GM18870 (cell line): ENCODE results near the gene AQP5.
"Not testable (repeated sequence)": the region's sequence is repeated elsewhere in the genome, so short reads cannot be mapped to it uniquely, and the experiment has no call there.

Experiments used
- ATAC-seq: cut with Tn5 transposase; IDR thresholded peaks from one replicate; pipeline ENCODE4 v1.9.1; 2021; ENCODE audit warnings: moderate library complexity; ENCODE audit not compliant: unreplicated experiment

Gene AQP5

DNA sequence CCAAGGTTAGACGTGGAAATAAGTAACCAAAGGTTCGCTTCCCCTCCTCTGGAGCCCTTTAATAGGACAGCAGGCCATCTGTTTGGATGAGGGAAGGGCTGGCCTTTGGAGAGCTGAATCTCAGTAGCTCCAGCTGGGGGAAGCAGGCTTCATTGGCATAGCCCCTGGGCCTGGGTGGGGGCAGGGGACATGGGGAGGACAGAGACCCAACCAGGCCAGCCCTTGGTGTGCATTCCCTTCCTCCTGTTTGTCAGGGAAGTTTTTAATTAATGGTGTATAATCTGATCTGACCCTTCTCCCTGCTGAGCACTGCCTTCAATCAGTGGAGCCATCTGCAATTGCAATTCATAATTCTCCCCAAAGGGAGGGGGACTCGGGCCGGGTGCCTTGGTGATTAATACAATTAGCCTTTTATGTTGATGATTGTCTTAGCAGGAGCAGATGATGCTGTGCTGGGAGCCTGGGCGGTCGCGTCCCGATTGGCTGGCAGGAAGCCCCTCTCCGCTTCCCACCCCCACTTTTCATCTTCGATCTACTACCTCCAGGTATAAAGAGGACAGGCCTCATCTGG, 17.4 kb downstream of the AQP5 start:
- no peak for ATAC-seq

DNA sequence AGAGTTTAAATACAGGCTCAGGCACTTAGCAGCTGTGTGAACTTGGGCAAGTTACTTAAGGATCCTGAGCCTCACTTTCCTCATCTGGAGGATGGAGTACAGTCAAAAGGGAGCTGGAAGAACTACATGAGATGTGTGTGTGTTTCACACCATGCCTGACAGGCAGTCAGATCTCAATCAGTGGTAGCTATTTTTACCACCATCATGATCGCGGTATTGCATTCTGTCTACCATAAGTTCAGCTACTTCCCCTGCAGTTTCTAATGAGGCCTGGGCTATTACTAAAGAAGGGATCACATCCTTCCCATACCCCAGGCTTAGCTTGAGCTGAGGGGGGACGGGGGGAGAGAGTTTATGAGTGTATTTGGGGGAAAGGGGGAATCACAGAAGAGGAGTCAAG, 18.1 kb downstream of the AQP5 start:
- no peak for ATAC-seq

DNA sequence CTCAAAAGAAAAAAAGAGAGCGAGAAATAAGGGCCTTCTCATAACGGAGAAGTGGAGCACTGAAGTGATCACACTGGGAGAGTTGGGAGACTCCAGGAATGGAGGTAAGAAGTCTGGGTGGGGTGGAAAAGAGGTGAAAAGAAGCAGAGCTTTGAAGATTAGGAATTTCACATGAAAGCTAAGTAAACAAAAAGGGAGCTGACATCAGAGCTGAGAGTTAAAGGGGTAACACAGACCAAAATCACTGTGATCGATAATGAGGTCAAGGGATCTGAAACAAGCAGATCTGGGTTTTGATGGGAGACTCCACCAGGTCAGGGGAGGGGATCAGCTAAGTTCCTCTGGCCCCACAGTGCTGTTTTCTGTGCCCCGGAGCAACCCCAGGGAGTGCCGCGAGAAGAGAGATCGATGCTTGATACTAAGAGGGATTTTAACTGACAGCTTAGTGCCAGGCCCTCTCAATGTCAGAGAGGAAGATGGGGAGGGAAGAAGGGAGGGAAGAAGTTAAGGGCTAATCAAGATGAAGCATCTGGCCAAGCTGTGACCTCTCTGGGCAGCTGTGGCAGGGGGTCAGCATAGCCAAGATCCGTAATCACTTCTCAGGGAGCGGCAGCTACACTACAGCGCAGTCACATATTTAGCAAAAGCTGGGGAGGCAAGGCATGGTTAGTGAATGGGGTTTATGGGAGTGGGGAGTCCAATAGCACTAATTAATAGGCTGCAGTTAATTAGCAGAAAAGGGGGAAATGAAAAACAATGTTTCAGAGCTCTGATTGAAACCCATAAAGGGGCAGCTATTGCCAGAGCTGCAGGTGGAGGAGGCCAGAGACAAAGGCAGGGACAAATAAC, 19.1 kb downstream of the AQP5 start:
- no peak for ATAC-seq

DNA sequence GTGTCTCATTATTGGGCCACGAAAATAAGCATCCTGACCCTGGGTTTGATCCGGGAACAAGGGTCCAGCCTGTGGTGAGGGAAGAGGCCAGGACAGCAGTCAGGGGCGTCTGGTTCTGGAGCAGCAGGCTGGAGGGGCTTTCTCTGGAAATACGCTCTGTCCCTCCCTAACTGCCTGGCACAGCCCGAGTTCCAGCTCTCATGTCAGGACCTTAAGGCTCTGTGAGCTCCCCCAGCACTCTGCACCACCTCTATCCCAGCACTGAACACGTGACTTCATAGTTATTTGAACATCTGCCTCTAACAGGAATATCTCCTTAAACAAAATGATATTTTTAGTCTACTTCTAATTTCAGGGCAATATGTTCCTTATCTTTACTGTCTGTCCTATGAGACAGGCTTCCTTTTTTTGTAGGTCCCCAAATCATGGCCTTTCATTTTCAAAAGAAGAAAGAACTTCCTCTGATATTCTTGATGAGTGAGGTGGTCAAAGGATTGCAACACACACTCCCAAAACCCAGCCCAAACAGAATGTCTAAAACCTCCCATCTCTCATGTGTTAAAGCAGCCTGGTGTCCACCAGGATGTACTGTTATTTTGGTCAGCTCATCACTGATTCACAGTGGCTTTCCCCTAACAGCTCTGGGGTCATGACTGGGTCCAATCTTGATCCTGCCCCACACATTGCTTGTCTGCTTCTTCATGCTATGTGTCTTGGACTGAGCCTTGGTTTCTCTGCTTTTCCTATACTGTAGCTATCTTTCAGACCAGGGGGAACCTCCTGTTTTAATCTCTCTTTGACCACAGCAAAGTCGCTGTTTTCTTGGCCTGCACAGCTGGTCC, 20.8 kb downstream of the AQP5 start:
- no peak for ATAC-seq

- no peak for ATAC-seq
Observed at GRCh38 chr12:49983892-49984291, 22.2 kb downstream of the AQP5 start.

- no peak for ATAC-seq
Observed at GRCh38 chr12:49984476-49985359, 23.0 kb downstream of the AQP5 start.

DNA sequence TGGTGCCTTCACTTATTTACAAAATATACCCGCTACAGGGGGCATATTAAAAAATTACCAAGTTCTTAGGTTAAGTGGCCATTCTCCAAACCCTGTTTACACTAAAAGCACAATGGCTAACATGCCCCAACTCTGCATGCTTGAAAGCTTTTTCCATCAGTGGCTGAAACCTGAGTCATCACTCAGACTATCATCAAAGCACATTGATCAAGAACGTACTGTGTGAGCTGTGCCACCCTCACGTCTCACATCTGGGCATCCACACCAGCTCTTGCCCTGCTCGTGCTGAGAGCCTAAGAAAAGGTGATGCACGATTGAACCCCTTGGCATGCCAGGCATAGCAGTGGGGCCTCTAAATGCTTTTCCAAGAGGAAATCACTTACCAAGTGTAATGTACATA, 24.3 kb downstream of the AQP5 start:
- ATAC-seq = no peak

- not testable (repeated sequence) for ATAC-seq
Observed at GRCh38 chr12:49986476-49986875, 24.8 kb downstream of the AQP5 start.

- no peak for ATAC-seq
Observed at GRCh38 chr12:49987625-49988303, 26.1 kb downstream of the AQP5 start.

- ATAC-seq = not testable (repeated sequence)
Observed at GRCh38 chr12:49989400-49989799, 27.7 kb downstream of the AQP5 start.

GRCh38 chr12:49990273-49990672, 28.6 kb downstream of the AQP5 start:
- ATAC-seq = no peak

GRCh38 chr12:49998453-49998852, 36.8 kb downstream of the AQP5 start:
- no peak for ATAC-seq

DNA sequence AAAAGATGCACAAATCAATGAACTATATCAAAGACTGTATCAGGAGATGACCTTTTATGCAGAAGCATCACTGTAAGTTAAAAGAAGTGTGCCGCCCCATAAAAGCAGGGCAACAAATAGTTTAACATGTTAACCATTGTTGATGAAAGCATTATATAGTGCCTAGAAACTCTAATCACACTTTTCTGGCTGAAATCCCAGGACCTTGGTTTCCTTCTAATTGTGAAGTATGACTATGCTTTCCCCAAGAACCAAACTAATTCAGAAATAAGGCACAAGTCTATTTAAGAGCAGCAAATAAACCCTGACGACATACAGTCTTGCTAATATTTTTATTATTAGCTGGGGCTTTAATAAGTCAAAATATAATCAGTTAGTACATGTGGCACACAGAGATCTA, 41.9 kb downstream of the AQP5 start:
- ATAC-seq = no peak

GRCh38 chr12:50004696-50005095, 43.0 kb downstream of the AQP5 start:
- ATAC-seq = no peak

DNA sequence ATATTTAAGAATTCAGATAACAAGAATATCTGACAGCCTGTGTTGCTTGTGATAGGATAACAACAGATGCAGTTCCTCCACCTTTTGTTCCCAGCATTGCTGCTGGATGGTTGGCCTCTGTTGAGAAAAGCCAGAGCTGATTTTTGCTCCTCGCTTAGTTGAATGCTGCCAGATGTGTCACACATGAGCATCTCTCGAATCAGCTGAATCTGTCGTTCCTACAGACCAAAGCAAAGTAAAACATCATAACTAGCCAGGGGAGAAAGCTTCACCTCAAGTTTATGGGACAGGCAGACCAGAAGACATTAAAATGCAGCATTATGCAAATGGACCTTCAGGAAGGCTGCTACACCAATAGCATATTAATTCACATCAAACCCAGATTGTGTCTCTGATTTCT, 43.5 kb downstream of the AQP5 start:
- ATAC-seq = no peak

DNA sequence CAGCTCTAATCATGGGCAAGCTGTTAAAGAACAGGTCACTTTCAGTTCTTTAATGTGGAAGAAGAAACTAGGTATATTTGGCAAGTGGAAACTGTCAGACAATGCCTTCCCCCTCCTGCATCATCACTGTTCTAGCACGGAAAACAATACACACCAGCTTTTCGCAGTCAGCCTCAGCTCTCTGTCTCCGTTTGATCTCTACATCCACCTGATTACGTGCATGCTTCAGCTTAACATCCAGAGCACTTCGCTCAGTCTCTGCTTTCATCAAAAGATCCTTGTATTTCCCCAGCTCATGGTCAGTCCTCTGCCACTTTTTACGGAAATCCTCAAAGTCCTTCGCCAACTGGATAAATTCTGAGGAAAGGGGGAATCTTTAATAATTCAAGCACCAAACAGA, 44.6 kb downstream of the AQP5 start:
- no peak for ATAC-seq

DNA sequence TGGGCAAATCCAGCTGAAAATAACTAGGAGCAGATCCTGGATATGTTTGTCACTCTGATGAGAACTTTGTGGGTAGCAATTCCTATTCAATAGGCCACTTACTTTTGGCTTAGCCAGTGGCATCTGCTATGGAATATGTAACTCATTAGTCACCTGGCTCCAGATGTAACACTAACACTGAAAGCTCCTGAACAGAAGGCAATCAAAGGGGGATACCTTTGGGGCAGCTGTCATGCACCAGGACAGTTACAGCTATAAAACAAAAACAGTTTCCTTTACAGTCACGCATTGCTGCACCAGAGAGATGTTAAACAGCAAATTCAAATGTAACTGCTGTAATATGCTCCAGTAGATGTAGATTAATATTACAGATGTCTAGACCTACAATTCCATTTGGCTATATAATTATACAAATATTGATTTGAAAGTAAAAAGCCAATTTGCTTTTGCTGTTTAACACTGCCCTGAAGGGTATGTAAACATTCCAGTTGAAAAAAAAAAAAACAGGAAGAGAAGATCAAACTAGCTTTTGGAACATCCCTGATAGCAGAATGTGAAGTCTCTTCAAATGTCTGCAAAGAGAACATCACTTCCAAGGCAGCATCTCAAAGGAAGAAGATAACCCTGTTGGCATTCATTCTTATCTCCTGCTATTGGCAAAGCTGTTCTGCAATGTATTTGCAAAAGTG, 45.2 kb downstream of the AQP5 start:
- no peak for ATAC-seq

DNA sequence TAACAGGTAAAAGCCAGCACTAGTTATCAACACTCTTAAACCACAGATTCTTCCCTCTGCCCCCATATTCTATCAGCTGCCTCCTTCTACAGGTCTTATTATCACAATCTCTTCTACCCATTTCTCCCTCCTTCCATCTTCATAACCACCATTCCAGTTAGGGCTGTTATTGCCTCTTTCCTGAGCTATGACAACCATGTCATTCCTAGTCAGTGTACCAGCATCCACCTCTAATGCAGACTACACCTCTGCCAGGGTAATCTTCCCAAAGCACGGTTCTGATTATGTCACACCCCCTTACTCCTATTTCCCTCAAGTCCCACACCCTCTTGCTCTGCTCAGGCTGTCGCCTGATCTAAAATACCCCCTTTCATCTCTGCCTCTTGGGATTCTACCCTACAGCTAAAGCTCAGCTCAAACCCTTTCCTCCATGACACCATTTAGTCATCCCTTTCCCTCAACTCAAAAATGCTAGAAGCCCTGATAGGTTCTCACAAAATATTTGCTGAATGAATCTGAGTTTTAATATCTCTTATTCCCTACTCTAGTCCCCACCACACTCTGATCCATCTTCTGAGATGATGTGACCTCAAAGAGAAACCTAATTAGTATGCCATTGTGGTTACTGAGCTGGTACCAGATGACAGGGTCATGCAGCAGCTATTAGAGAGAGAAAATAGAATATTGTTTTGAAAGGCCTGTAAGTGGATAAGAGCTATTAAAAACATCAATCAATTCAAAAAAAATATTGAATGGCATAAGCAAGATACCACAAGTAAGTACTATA, 51.9 kb downstream of the AQP5 start:
- no peak for ATAC-seq

GRCh38 chr12:50014342-50014741, 52.7 kb downstream of the AQP5 start:
- no peak for ATAC-seq
